Measurements from ENCODE around the gene NPR3.

The NPR3 gene

DNA sequence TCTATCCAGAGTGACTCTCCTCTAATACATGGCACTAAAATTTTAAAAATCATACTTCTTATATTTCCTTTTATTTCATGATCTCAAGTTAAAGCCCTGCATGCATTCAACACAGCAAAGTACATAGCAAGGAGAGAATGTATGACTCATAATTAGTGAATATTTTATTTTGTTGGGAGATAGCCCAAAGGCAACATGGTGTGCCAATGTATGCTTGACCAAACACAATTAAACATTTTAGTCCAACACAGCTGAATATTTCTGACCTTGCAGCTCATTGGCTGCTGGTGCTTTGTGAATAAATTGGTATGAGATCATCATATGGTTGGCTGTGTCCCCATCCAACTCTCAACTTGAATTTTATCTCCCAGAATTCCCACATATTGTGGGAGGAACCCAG, 103.5 kb downstream of the NPR3 start:
- no peak for DNase-seq

DNA sequence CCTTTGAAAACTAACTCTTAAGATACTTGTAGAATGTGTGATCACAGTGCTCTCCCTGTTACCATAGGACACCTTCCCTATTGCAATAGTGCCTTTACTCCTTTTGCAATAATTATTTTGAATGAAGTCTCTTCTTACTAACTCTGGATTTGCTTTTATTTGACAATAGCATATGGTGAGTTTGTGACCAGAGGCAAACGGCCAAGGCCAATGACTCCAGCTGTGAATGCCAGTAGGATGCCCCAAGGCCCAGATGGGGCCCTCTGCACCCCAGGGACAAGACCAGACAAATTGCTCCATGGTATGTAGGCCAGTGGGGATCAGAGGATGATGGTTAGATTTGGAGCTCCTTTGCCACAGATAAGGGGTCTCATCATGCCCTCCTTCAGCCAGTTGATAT, 116.9 kb downstream of the NPR3 start:
- DNase-seq = no peak

GRCh38 chr5:32828492-32828891, 117.4 kb downstream of the NPR3 start:
- no peak for DNase-seq

DNA sequence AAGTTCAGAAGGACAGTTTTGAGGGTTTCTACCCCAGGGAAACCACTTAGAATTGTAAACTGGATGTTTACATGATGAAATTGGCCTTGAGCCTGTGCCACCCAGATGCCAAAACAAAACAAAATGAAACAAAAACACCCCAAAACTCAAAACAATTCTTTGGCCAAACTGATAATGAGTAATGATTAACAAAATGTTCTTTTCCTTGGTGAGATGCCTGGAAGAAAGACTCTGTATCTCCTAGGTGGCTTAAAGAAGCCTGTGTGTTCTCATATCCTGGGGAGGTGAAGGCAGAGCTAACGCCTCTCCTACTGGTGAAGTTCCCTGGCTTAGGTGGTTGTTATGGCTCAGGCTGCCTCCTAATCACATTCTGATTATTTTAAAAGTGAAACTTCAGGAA, 120.5 kb downstream of the NPR3 start:
- no peak for DNase-seq

GRCh38 chr5:32833127-32833526, 122.0 kb downstream of the NPR3 start:
- no peak for DNase-seq

DNA sequence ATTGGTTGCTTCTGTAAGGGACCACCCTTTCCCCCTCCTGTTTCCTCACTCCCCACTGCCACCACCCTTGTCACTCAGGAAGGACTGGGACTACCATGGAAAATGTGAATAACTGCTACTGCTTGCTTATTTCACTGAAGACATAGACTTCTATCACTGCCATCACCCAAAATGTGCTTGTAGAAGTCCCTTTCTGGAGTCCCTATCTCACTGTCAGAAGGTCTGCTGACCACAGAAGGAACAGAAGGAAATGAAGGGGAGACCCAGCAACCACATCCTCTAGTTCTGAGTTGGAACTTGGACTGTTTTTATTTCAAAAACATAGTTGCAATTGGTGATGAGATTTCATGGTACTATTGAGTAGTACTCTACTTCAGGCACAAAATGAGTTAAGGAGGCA, 122.5 kb downstream of the NPR3 start:
- no peak for DNase-seq

GRCh38 chr5:32834251-32834650, 123.1 kb downstream of the NPR3 start:
- no peak for DNase-seq

DNA sequence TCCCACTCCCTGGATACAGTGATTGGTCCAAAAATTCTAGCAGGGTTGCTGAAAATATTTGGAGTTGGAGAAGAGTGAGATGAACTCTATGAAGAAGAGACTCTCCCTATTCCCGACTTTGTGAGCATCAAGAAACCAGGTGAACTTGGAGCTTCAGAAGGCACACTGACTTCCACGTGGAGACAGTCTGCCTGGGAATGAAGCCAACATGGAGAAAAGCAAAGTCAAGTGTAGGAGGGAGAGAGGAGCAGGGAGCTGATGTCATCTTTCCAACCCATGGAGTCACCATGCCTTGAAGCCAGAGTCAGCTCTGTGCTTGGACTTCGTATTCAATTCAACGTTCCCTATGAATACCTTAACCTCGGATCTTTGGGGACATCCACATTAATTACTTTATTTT, 125.1 kb downstream of the NPR3 start:
- DNase-seq = no peak

- DNase-seq = no peak
Observed at GRCh38 chr5:32837211-32837610, 126.1 kb downstream of the NPR3 start.

DNA sequence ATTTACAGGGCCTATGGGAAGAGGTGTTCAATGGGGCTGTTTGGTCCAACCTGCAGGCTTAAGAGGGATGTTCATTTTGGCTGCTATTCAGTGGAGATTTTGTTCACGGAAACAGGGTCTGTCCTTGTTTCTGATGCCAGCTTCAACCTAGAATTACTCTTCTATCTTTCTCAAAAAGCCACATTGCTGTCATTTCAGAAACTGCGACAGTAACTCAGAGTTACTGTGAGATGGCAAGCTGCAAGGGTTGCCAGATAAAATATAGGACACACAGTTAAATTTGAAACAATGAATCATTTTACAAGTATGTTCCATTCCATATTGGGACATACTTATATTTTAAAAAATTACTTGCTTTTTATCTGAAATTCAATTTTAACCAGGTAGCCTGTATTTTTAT, 128.0 kb downstream of the NPR3 start:
- no peak for DNase-seq

GRCh38 chr5:32840606-32841005, 129.5 kb downstream of the NPR3 start:
- DNase-seq = no peak

Data from activated CD4-positive, CD25-positive, alpha-beta regulatory T cell treated with anti-CD3 and anti-CD28 coated beads, Interleukin-2, amount 50 U/mL, for 72 hours (primary cell).